Testis (tissue), 2 donors: ENCODE results near the gene LHFPL3.

Experiments used
- CTCF ChIP-seq, 3 experiments: fragments of 450-650 bp in 2 of 3; fragments of 200-600 bp in 1 of 3; sonication (generic) in 1 of 3; IDR thresholded peaks; one replicate each; pipeline ENCODE4 v1.5.1; 2016 to 2019; ENCODE audit warnings: antibody characterized with exemption in 3 of 3, mild to moderate bottlenecking in 2 of 3, moderate library complexity in 1 of 3
- POLR2A ChIP-seq: fragments of 450-650 bp; IDR thresholded peaks from one replicate; pipeline ENCODE4 v1.6.1; 2017; ENCODE audit warnings: antibody characterized with exemption, mild to moderate bottlenecking, moderate library complexity

- TF ChIP-seq POLR2A (no peak), CTCF (IDR thresholded peaks at IDR 0.05) (no peak)
Observed at GRCh38 chr7:104509874-104510273, 181.5 kb downstream of the LHFPL3 start.
